H9 (cell line): Measurements from ENCODE around the gene PDE1A. TPM values are rescaled to one million over a fixed set of nuclear protein-coding genes. Genes with fewer than 3 reads are reported as not detected.

Experiments
- DNase-seq: peaks from one replicate; pipeline ENCODE4 v3.0.0-alpha.2; 2017
- H2AFZ ChIP-seq: one replicate; pipeline ENCODE4 v1.6.1; 2013; ENCODE audit warnings: mild to moderate bottlenecking, low read length, control low read depth, moderate library complexity
- H2AK5ac ChIP-seq: 2 replicates; pipeline ENCODE4 v1.6.1; 2013; ENCODE audit warnings: low read length, control low read depth, mixed read lengths; ENCODE audit not compliant: insufficient read length
- H2BK120ac ChIP-seq: one replicate; pipeline ENCODE4 v1.6.1; 2013; ENCODE audit warnings: low read depth, mild to moderate bottlenecking, low read length, control low read depth, inconsistent platforms; ENCODE audit not compliant: poor library complexity, severe bottlenecking
- H2BK12ac ChIP-seq: 2 replicates; pipeline ENCODE4 v1.6.1; 2013; ENCODE audit warnings: low read length, control low read depth, mixed read lengths, low read depth; ENCODE audit not compliant: insufficient read length
- H2BK15ac ChIP-seq: 2 replicates; pipeline ENCODE4 v1.6.1; 2013; ENCODE audit warnings: low read depth, low read length, control low read depth
- H2BK20ac ChIP-seq: one replicate; pipeline ENCODE4 v1.6.1; 2013; ENCODE audit warnings: low read depth, mild to moderate bottlenecking, low read length, control low read depth, inconsistent platforms; ENCODE audit not compliant: poor library complexity, severe bottlenecking
- H2BK5ac ChIP-seq: 2 replicates; pipeline ENCODE4 v1.6.1; 2013; ENCODE audit warnings: low read length, control low read depth, mixed read lengths; ENCODE audit not compliant: insufficient read length
- H3K14ac ChIP-seq: 2 replicates; pipeline ENCODE4 v1.6.1; 2013; ENCODE audit warnings: low read length, control low read depth; ENCODE audit not compliant: insufficient read depth
- H3K18ac ChIP-seq: 2 replicates; pipeline ENCODE4 v1.6.1; 2013; ENCODE audit warnings: low read depth, mild to moderate bottlenecking, mixed read lengths, low read length, control low read depth; ENCODE audit not compliant: insufficient read length
- H3K23ac ChIP-seq: 2 replicates; pipeline ENCODE4 v1.6.1; 2013; ENCODE audit warnings: low read length, control low read depth, mixed read lengths, low read depth; ENCODE audit not compliant: insufficient read length
- H3K23me2 ChIP-seq: 2 replicates; pipeline ENCODE4 v1.6.1; 2013; ENCODE audit warnings: low read depth, mild to moderate bottlenecking, mixed read lengths, low read length, control low read depth; ENCODE audit not compliant: insufficient read length, poor library complexity, severe bottlenecking
- H3K27ac ChIP-seq: 2 replicates; pipeline ENCODE4 v1.5.1; 2013; ENCODE audit warnings: low read length, control low read depth, mixed read lengths, low read depth; ENCODE audit not compliant: insufficient read length
- H3K27me3 ChIP-seq: 2 replicates; pipeline ENCODE4 v1.6.1; 2013; ENCODE audit warnings: low read length, control low read depth, inconsistent platforms; ENCODE audit not compliant: insufficient read depth
- H3K4ac ChIP-seq: 2 replicates; pipeline ENCODE4 v1.6.1; 2013; ENCODE audit warnings: low read depth, mild to moderate bottlenecking, control low read depth, inconsistent platforms, low read length, moderate library complexity
- H3K4me1 ChIP-seq: 2 replicates; pipeline ENCODE4 v1.6.1; 2013; ENCODE audit warnings: low read length, control low read depth, inconsistent platforms; ENCODE audit not compliant: insufficient read depth
- H3K4me2 ChIP-seq: 2 replicates; pipeline ENCODE4 v1.6.1; 2013; ENCODE audit warnings: low read length, control low read depth, mixed read lengths; ENCODE audit not compliant: insufficient read length, insufficient read depth
- H3K56ac ChIP-seq: 2 replicates; pipeline ENCODE4 v1.6.1; 2013; ENCODE audit warnings: low read depth, mild to moderate bottlenecking, mixed read lengths, low read length, control low read depth; ENCODE audit not compliant: insufficient read length
- H3K79me1 ChIP-seq: 2 replicates; pipeline ENCODE4 v1.6.1; 2013; ENCODE audit warnings: low read depth, mild to moderate bottlenecking, moderate library complexity, low read length, control low read depth, inconsistent platforms; ENCODE audit not compliant: insufficient read depth, poor library complexity, severe bottlenecking
- H3K79me2 ChIP-seq: 2 replicates; pipeline ENCODE4 v1.6.1; 2013; ENCODE audit warnings: low read length, control low read depth, inconsistent platforms; ENCODE audit not compliant: insufficient read depth
- H3K9ac ChIP-seq: 2 replicates; pipeline ENCODE4 v1.6.1; 2013; ENCODE audit warnings: low read length, control low read depth, mixed read lengths; ENCODE audit not compliant: insufficient read length; ENCODE audit errors: extremely low read depth
- H3K9me3 ChIP-seq: one replicate; pipeline ENCODE4 v1.6.1; 2013; ENCODE audit warnings: low read depth, low read length, inconsistent platforms; ENCODE audit not compliant: control insufficient read depth
- H3T11ph ChIP-seq: one replicate; pipeline ENCODE4 v1.6.1; 2013; ENCODE audit warnings: mild to moderate bottlenecking, low read length, control low read depth, inconsistent platforms
- H4K20me1 ChIP-seq: one replicate; pipeline ENCODE4 v1.6.1; 2013; ENCODE audit not compliant: control insufficient read depth, insufficient read length, insufficient read depth
- H4K5ac ChIP-seq: 2 replicates; pipeline ENCODE4 v1.6.1; 2013; ENCODE audit warnings: low read depth, mild to moderate bottlenecking, mixed read lengths, low read length, control low read depth; ENCODE audit not compliant: insufficient read length
- H4K8ac ChIP-seq: replicated peaks from 2 replicates; pipeline ENCODE4 v1.6.1; 2013; ENCODE audit warnings: low read length, control low read depth, mixed read lengths, low read depth; ENCODE audit not compliant: insufficient read length
- H4K91ac ChIP-seq: 2 replicates; pipeline ENCODE4 v1.6.1; 2013; ENCODE audit warnings: low read depth, mild to moderate bottlenecking, moderate library complexity, mixed read lengths, low read length, control low read depth; ENCODE audit not compliant: insufficient read length
- H3K27ac Mint-ChIP-seq, 3 experiments: 2 replicates in 2 of 3; 3 replicates in 1 of 3; pipeline ENCODE4 v1.8.0; 2020 to 2021; ENCODE audit warnings: mixed read lengths in 3 of 3, mild to moderate bottlenecking in 1 of 3, moderate library complexity in 1 of 3
- H3K27me3 Mint-ChIP-seq: 2 replicates; pipeline ENCODE4 v1.8.0; 2021; ENCODE audit warnings: low read depth, mild to moderate bottlenecking, moderate library complexity, mixed read lengths
- H3K36me3 Mint-ChIP-seq, 3 experiments: 2 replicates in 2 of 3; 3 replicates in 1 of 3; pipeline ENCODE4 v1.8.0; 2020 to 2021; ENCODE audit warnings: low read depth in 3 of 3, mixed read lengths in 3 of 3; ENCODE audit not compliant: insufficient read depth in 1 of 3
- H3K4me1 Mint-ChIP-seq, 2 experiments: 2 replicates each; pipeline ENCODE4 v1.8.0; 2020; ENCODE audit warnings: mixed read lengths in 2 of 2
- H3K4me3 Mint-ChIP-seq, 2 experiments: 2 replicates in 1 of 2; 3 replicates in 1 of 2; pipeline ENCODE4 v1.8.0; 2020 to 2021; ENCODE audit warnings: mild to moderate bottlenecking in 2 of 2, mixed read lengths in 2 of 2, moderate library complexity in 1 of 2
- H3K9me3 Mint-ChIP-seq, 2 experiments: 2 replicates in 1 of 2; 3 replicates in 1 of 2; pipeline ENCODE4 v1.8.0; 2020; ENCODE audit warnings: mild to moderate bottlenecking in 2 of 2, mixed read lengths in 2 of 2, moderate library complexity in 1 of 2
- CTCF ChIP-seq: fragments of 200-600 bp; sonication (generic); conservative IDR thresholded peaks from 3 replicates; pipeline ENCODE4 v1.8.0; 2021; ENCODE audit warnings: antibody characterized with exemption, mild to moderate bottlenecking
- WGBS: extraction: QIAGEN DNeasy Blood & Tissue Kit; methylation state at CpG from one replicate; pipeline ENCODE4 v1.1.7; 2013; ENCODE audit warnings: missing lambda C conversion rate, low lambda C conversion rate, mixed read lengths; ENCODE audit not compliant: insufficient read length; ENCODE audit errors: extremely low coverage; 5-methylcytosine and 5-hydroxymethylcytosine counted together
- total RNA-seq: library from RNA; stranded (reverse); gene quantifications from 2 replicates; pipeline ENCODE4 v1.2.1, GENCODE V29; 2021

PDE1A gene
- total RNA-seq, 1 experiment from 2014 or later = 0.11 TPM

DNA sequence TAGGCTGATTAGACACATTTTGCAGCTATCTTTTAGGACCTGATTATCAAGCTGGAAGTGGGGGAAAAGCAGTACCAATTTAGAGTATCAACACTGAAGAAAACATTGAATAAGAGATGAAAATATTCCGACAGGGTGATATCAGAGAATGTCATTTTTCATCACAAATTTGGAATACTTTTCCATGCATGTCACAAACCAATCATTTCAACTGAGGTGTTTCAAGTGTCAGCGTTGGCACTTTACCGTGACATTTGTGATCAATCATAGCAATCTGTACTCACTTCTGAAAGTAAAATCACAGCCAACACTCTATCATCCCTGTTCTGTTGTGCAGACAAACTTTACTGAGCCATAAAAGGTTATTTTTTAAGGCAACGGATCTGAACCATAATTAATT lies 75.4 kb downstream of the PDE1A start:
- no peaks in the 10 kb centered on the region for H3K27me3 ChIP-seq
- no peaks in the 10 kb centered on the region for H4K20me1 ChIP-seq
- H4K5ac ChIP-seq = no peak overlapping the region
- no peak overlapping the region for H2BK5ac ChIP-seq
- Mint-ChIP-seq H3K4me1 (no peaks in the 10 kb centered on the region), H3K27ac (no peak overlapping the region), H3K4me3 (no peak overlapping the region), H3K27me3 (no peaks in the 10 kb centered on the region), H3K9me3 (no peaks in the 10 kb centered on the region), H3K36me3 (no peaks in the 10 kb centered on the region)
- no peak overlapping the region for H3K4ac ChIP-seq
- DNase-seq = no peak
- H3K14ac ChIP-seq = no peak overlapping the region
- no peaks in the 10 kb centered on the region for H3K9me3 ChIP-seq
- no peak overlapping the region for H2BK12ac ChIP-seq
- no peak overlapping the region for H3K23ac ChIP-seq
- no peak overlapping the region for H4K91ac ChIP-seq
- H2BK20ac ChIP-seq = no peak overlapping the region
- H2BK120ac ChIP-seq = no peak overlapping the region
- H3K56ac ChIP-seq = no peak overlapping the region
- H3K23me2 ChIP-seq = no peaks in the 10 kb centered on the region
- no peak overlapping the region for H2AFZ ChIP-seq
- H3K4me1 ChIP-seq = no peaks in the 10 kb centered on the region
- no peak overlapping the region for H3K18ac ChIP-seq
- no peak overlapping the region for H3K9ac ChIP-seq
- no peak overlapping the region for H3T11ph ChIP-seq
- no peak overlapping the region for H2AK5ac ChIP-seq
- no peaks in the 10 kb centered on the region for H3K79me1 ChIP-seq
- WGBS = no CpG with 5 or more reads among the region's 4 CpGs
- TF ChIP-seq CTCF = no peak
- no peaks in the 10 kb centered on the region for H3K79me2 ChIP-seq
- H3K27ac ChIP-seq = no peak overlapping the region
- no peak overlapping the region for H2BK15ac ChIP-seq
- H4K8ac ChIP-seq = no peak overlapping the region
- no peak overlapping the region for H3K4me2 ChIP-seq
